ENCODE measurements around the gene ATXN1.

- TF ChIP-seq CTCF (conservative IDR thresholded peaks at IDR 0.05; ENCODE audit: low read depth, low read length) (no peak), EZH2 (IDR thresholded peaks at IDR 0.05; ENCODE audit: borderline replicate concordance, low read depth, low read length, poor library complexity, severe bottlenecking) (no peak)
Measured at GRCh38 chr6:16753341-16753740, 7.9 kb downstream of the ATXN1 start.
